BJ (cell line): ENCODE measurements around the gene RTL5. TPM values are rescaled to one million over a fixed set of nuclear protein-coding genes. Genes with fewer than 3 reads are reported as not detected.

Experiments used
- CTCF ChIA-PET: fragments of 350-600 bp; formaldehyde crosslinking; extraction: SDS; loops from one replicate; lab custom pipeline; 2021; ENCODE audit warnings: antibody characterized with exemption, inconsistent platforms; lab: Yijun Ruan, JAX
- POLR2A ChIA-PET: fragments of 300-600 bp; sonication (Branson Sonifier 250); formaldehyde crosslinking; extraction: SDS; loops from one replicate; lab custom pipeline; 2021; ENCODE audit warnings: antibody characterized with exemption; lab: Charles Lee
- DNase-seq: peaks from one replicate; pipeline ENCODE4 v3.0.0-alpha.2; 2011; ENCODE audit warnings: low read depth
- H3K27me3 ChIP-seq: 2 replicates; pipeline ENCODE4 v1.6.0; 2011; ENCODE audit warnings: low read length; ENCODE audit not compliant: control insufficient read depth, insufficient read depth
- H3K36me3 ChIP-seq: 2 replicates; pipeline ENCODE4 v1.5.1; 2011; ENCODE audit warnings: low read length; ENCODE audit not compliant: control insufficient read depth, insufficient read depth
- H3K4me3 ChIP-seq: 2 replicates; pipeline ENCODE4 v1.5.1; 2011; ENCODE audit warnings: low read depth, mild to moderate bottlenecking, control low read depth, low read length
- CTCF ChIP-seq: IDR thresholded peaks from 2 replicates; pipeline ENCODE4 v1.5.1; 2011; ENCODE audit warnings: low read depth, mild to moderate bottlenecking, control low read depth, inconsistent platforms, low read length, moderate library complexity; ENCODE audit not compliant: insufficient read depth
- polyA plus RNA-seq: library from polyadenylated mRNA; depleted of rRNA; stranded (reverse); fragments of >200 nt; gene quantifications from 2 replicates; pipeline ENCODE4 v1.2.3, GENCODE V29; 2011

Gene RTL5
- polyA plus RNA-seq, 1 experiment = 1.5 TPM

DNA sequence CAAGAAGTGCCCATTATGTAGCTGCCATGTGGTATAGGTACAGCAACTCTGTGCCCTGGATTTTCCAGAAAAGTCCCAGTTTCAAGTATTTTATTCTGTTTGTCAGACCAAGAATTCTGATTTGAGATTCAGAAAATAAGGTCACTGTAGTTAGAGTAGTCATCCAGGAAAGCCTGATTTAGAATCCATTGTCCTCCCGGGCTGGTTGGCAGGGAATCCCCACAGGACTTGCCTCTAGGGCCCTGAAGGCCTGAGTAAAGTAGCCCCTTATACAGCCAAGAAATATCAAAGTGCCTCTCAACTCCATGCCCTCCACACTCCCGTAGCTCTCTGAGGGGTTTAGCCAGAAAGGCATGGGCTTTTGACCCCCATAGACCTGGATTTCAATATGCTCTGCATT is 36.3 kb downstream of the RTL5 start:
- TF ChIP-seq CTCF = no peak
- POLR2A ChIA-PET = no interaction called here
- no peak for DNase-seq
- no peaks in the 10 kb centered on the region for H3K27me3 ChIP-seq
- CTCF ChIA-PET = no interaction called here
- no peaks in the 10 kb centered on the region for H3K36me3 ChIP-seq
- no peak overlapping the region for H3K4me3 ChIP-seq

DNA sequence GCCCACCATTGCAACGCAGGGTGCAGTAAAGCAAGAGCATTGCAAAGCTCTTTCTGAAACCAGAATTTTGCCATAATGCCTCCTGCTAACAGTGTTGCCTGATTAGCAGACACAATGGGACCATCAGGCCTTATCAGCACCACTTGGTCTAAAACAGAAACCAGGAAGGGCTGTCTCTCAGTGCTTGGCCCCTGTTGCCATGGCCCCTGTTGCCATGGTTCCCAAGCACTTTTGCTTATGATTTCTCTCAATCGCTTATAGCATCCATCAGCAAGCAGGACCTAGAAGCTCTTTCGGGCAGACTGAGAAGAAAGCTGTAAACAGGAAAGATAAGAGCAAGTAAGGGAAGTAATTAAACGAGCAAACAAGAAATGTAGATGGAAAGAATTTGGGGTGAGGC is 36.8 kb downstream of the RTL5 start:
- TF ChIP-seq CTCF = no peak
- no peak overlapping the region for H3K4me3 ChIP-seq
- no peak for DNase-seq
- no peaks in the 10 kb centered on the region for H3K27me3 ChIP-seq
- ChIA-PET CTCF (no interaction called here), POLR2A (no interaction called here)
- no peaks in the 10 kb centered on the region for H3K36me3 ChIP-seq

- Histone ChIP-seq H3K4me3 (no peak overlapping the region), H3K36me3 (no peaks in the 10 kb centered on the region), H3K27me3 (no peaks in the 10 kb centered on the region)
- DNase-seq = no peak
- ChIA-PET POLR2A (no interaction called here), CTCF (interaction anchor here (0.6 kb wide), 1 partner anchor 42 kb away, joined by 5 read pairs; no protein-coding TSS in a partner anchor)
- no peak for TF ChIP-seq CTCF
Measured at GRCh38 chrX:72089254-72089653, 42.5 kb downstream of the RTL5 start.

DNA sequence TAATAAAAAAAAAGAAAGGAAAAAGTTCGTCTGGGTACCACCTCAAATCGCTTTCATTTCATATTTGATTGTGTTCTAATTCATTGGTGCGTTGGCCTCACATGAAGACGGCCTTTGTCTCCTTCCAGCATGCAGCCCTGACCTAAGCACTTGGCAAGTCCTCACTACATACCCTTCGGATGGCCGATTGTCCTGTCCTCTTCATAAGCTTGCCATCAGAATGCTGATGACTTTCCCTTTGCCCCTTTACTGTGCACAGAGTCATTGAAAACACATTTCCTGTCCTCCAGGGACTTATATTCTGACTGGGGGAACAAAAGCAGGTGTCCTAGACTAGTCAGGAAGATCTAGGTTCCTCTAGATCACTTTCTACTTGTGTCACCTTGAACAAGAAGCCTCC is 43.0 kb downstream of the RTL5 start:
- no peak for TF ChIP-seq CTCF
- Histone ChIP-seq H3K4me3 (no peak overlapping the region), H3K36me3 (no peaks in the 10 kb centered on the region), H3K27me3 (no peaks in the 10 kb centered on the region)
- no peak for DNase-seq
- POLR2A ChIA-PET = no interaction called here
- CTCF ChIA-PET = no interaction called here

DNA sequence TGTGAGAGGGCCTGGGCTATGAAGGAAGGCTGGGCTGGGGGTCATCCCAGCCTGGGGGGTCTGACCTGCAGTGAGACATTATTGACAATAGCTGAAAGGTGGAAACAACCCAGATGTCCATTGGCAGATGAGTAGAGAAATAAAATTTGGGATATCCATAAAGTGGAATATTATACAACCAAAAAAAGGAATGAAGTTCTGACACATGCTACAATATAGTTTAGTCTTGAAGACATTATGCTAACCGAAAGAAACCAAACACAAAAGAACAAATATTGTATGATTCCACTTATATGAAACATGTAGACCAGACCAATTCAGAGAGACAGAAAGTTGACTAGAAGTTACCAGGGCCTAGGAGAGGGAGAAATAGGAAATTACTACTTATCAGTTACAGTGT is 44.7 kb downstream of the RTL5 start:
- no peaks in the 10 kb centered on the region for H3K27me3 ChIP-seq
- CTCF ChIA-PET = no interaction called here
- POLR2A ChIA-PET = no interaction called here
- no peaks in the 10 kb centered on the region for H3K36me3 ChIP-seq
- DNase-seq = no peak
- TF ChIP-seq CTCF = no peak
- no peak overlapping the region for H3K4me3 ChIP-seq
